Keratinocyte (primary cell): ENCODE measurements around the gene TGM5. TPM values are rescaled to one million over a fixed set of nuclear protein-coding genes. Genes with fewer than 3 reads are reported as not detected.

ENCODE experiments used
- DNase-seq: peaks from one replicate; pipeline ENCODE4 v3.0.0-alpha.2; 2011; ENCODE audit warnings: low read depth, missing footprints, low spot score
- FAIRE-seq: peaks from 2 replicates; lab custom pipeline; 2011; peaks lifted over from hg19 to GRCh38; lab: Jason Lieb, UNC
- H2AFZ ChIP-seq: 2 replicates; pipeline ENCODE4 v1.6.0; 2012; ENCODE audit warnings: low read length, control low read depth, inconsistent platforms; ENCODE audit not compliant: control insufficient read depth
- H3K27ac ChIP-seq: 2 replicates; pipeline ENCODE4 v1.5.1; 2011; ENCODE audit warnings: low read length; ENCODE audit not compliant: control insufficient read depth, insufficient read depth
- H3K27me3 ChIP-seq: 3 replicates; pipeline ENCODE4 v1.6.0; 2011; ENCODE audit warnings: low read length; ENCODE audit not compliant: control insufficient read depth, insufficient read depth; ENCODE audit errors: extremely low read depth
- H3K36me3 ChIP-seq, 2 experiments: 2 replicates in 1 of 2; 3 replicates in 1 of 2; pipeline ENCODE4 v1.5.1; 2011; ENCODE audit warnings: low read length in 2 of 2, mild to moderate bottlenecking in 1 of 2; ENCODE audit not compliant: control insufficient read depth in 2 of 2, insufficient read depth in 2 of 2; ENCODE audit errors: extremely low read depth in 1 of 2
- H3K4me1 ChIP-seq: 3 replicates; pipeline ENCODE4 v1.5.1; 2011; ENCODE audit warnings: low read length; ENCODE audit not compliant: control insufficient read depth, insufficient read depth; ENCODE audit errors: extremely low read depth
- H3K4me2 ChIP-seq: 3 replicates; pipeline ENCODE4 v1.6.0; 2011; ENCODE audit warnings: low read depth, low read length; ENCODE audit not compliant: control insufficient read depth, insufficient read depth; ENCODE audit errors: extremely low read depth
- H3K4me3 ChIP-seq, 3 experiments: fragments of 200-600 bp in 1 of 3; sonication (generic) in 1 of 3; 2 replicates in 2 of 3; 3 replicates in 1 of 3; pipeline ENCODE4 v1.5.1; 2011 to 2016; ENCODE audit warnings: low read length in 3 of 3, mild to moderate bottlenecking in 3 of 3, control low read depth in 2 of 3, inconsistent platforms in 1 of 3, low read depth in 1 of 3, mixed read lengths in 1 of 3, mixed run types in 1 of 3, moderate library complexity in 1 of 3; ENCODE audit not compliant: control insufficient read depth in 2 of 3, insufficient read depth in 2 of 3; ENCODE audit errors: extremely low read depth in 1 of 3
- H3K79me2 ChIP-seq: 2 replicates; pipeline ENCODE4 v1.6.0; 2012; ENCODE audit warnings: low read length; ENCODE audit not compliant: control insufficient read depth, insufficient read depth
- H3K9ac ChIP-seq: 3 replicates; pipeline ENCODE4 v1.6.0; 2011; ENCODE audit warnings: low read length; ENCODE audit not compliant: control insufficient read depth, insufficient read depth; ENCODE audit errors: extremely low read depth
- H3K9me1 ChIP-seq: 3 replicates; pipeline ENCODE4 v1.6.0; 2011; ENCODE audit warnings: low read length; ENCODE audit not compliant: control insufficient read depth, insufficient read depth; ENCODE audit errors: extremely low read depth
- H3K9me3 ChIP-seq: 2 replicates; pipeline ENCODE4 v1.5.1; 2012; ENCODE audit warnings: low read depth, low read length; ENCODE audit not compliant: control insufficient read depth
- H4K20me1 ChIP-seq: 3 replicates; pipeline ENCODE4 v1.6.0; 2011; ENCODE audit warnings: low read length; ENCODE audit not compliant: control insufficient read depth, insufficient read depth; ENCODE audit errors: extremely low read depth
- EZH2 ChIP-seq: IDR thresholded peaks from one replicate; pipeline ENCODE4 v1.6.1; 2012; ENCODE audit warnings: inconsistent platforms, mild to moderate bottlenecking, low read length, moderate library complexity
- dilution Hi-C: fragments of 300-500 bp; cut with MboI; formaldehyde crosslinking; loops from one replicate; pipeline ENCODE4 v1.7.0; 2020; ENCODE audit warnings: low sequenced_read_pairs; ENCODE audit not compliant: extremely low pct_ligation_motif_present
- polyA plus RNA-seq, 5 experiments: library from polyadenylated mRNA; depleted of rRNA in 3 of 5; stranded (reverse) in 3 of 5; stranded (forward) in 1 of 5; unstranded in 1 of 5; fragments of >200 nt; gene quantifications; 1 replicate in 1 of 5; 2 replicates in 3 of 5; 3 replicates in 1 of 5; pipeline versions ENCODE4 v1.2.1 to v1.2.3, GENCODE V29; 2011 to 2012; ENCODE audit warnings: missing spikeins in 2 of 5, low read depth in 1 of 5, low replicate concordance in 1 of 5
- TF ChIP-seq, protein P1 (sequence below), 3 experiments: IDR thresholded peaks in 1 of 3; conservative IDR thresholded peaks in 1 of 3; optimal IDR thresholded peaks in 1 of 3; 2 replicates in 2 of 3; 3 replicates in 1 of 3; pipeline versions ENCODE3 to v1.5.1; 2011; ENCODE audit warnings: low read length in 3 of 3, mild to moderate bottlenecking in 3 of 3, moderate library complexity in 2 of 3, control low read depth in 1 of 3, inconsistent platforms in 1 of 3; ENCODE audit not compliant: insufficient read depth in 2 of 3; ENCODE audit errors: extremely low read depth in 1 of 3

Gene TGM5
- polyA plus RNA-seq, 1 donor (not counting 4 experiments of a cell fraction or from before 2014, with no cell fraction given) = not detected

DNA sequence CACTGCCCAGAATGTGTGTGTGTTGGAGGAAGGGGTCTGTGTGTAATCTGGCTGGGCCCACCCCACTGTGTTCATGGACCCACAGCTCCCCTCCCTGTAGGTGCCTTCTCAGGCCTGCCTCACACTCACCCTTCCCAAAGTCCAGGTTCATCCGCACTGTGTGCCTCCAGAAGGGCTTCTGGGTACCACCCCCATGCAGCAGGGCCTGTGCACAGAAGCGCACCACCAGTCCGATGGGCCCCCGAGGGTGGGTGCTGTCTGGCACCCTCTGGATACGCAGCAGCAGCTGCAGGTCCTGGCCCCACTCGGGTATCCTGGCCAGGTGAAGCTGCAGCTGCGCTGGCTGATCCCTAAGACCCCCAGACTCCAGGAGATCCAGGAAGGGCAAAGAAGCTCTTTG lies 12.8 kb upstream of the TGM5 start:
- H3K4me1 ChIP-seq = no peaks in the 10 kb centered on the region
- no peak for FAIRE-seq

DNA sequence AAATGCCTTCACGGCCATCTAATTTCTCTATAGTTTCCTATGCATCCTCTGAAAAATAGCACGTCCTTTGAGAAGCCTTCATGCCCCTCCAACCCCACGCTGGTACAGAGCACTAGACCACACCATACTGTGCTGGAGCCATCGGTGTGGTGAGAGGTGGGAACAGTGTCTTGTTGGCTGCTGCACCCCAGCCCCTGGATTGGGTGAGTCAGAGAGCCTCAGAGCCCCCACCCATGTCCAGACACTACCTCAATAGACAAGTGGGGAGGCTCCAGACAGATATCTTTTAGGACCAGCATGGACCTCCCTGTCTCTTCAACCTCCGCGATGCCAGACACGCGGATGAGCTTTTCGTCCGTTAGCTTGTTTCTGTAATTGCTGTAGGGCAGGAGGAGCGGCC lies 12.1 kb upstream of the TGM5 start:
- dilution Hi-C loops = no loop called here
- FAIRE-seq = no peak

More for the DNA sequence above, 12.8 kb upstream of the TGM5 start:
- Histone ChIP-seq H3K27ac (no peak overlapping the region), H3K9me1 (no peaks in the 10 kb centered on the region), H3K9ac (no peak overlapping the region), H3K79me2 (no peaks in the 10 kb centered on the region), H2AFZ (no peak overlapping the region), H4K20me1 (no peaks in the 10 kb centered on the region), H3K27me3 (peaks cover 16% of the 10 kb centered on the region), H3K4me3 (no peak overlapping the region), H3K4me2 (no peak overlapping the region), H3K9me3 (no peaks in the 10 kb centered on the region), H3K36me3 (no peaks in the 10 kb centered on the region)
- dilution Hi-C loops = no loop called here
- no peak for TF ChIP-seq EZH2
- TF ChIP-seq, protein P1, sequence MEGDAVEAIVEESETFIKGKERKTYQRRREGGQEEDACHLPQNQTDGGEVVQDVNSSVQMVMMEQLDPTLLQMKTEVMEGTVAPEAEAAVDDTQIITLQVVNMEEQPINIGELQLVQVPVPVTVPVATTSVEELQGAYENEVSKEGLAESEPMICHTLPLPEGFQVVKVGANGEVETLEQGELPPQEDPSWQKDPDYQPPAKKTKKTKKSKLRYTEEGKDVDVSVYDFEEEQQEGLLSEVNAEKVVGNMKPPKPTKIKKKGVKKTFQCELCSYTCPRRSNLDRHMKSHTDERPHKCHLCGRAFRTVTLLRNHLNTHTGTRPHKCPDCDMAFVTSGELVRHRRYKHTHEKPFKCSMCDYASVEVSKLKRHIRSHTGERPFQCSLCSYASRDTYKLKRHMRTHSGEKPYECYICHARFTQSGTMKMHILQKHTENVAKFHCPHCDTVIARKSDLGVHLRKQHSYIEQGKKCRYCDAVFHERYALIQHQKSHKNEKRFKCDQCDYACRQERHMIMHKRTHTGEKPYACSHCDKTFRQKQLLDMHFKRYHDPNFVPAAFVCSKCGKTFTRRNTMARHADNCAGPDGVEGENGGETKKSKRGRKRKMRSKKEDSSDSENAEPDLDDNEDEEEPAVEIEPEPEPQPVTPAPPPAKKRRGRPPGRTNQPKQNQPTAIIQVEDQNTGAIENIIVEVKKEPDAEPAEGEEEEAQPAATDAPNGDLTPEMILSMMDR (optimal IDR thresholded peaks at IDR 0.05 in 1 of 3, IDR thresholded peaks at IDR 0.05 in 1 of 3, conservative IDR thresholded peaks at IDR 0.05 in 1 of 3; ENCODE audit: extremely low read depth in 1 of 3, insufficient read depth in 2 of 3, low read length in 3 of 3) = no peak
- no peak for DNase-seq

More for the DNA sequence above, 12.1 kb upstream of the TGM5 start:
- Histone ChIP-seq H3K4me1 (no peaks in the 10 kb centered on the region), H2AFZ (no peak overlapping the region), H3K36me3 (no peaks in the 10 kb centered on the region), H3K9me3 (no peaks in the 10 kb centered on the region), H3K9ac (no peak overlapping the region), H3K9me1 (no peaks in the 10 kb centered on the region), H3K4me2 (no peak overlapping the region), H3K27me3 (peaks cover 16% of the 10 kb centered on the region), H3K79me2 (no peaks in the 10 kb centered on the region), H3K4me3 (no peak overlapping the region), H3K27ac (no peak overlapping the region), H4K20me1 (no peaks in the 10 kb centered on the region)
- DNase-seq = no peak
- TF ChIP-seq, protein P1 (optimal IDR thresholded peaks at IDR 0.05 in 1 of 3, IDR thresholded peaks at IDR 0.05 in 1 of 3, conservative IDR thresholded peaks at IDR 0.05 in 1 of 3; ENCODE audit: extremely low read depth in 1 of 3, insufficient read depth in 2 of 3, low read length in 3 of 3) = no peak
- TF ChIP-seq EZH2 = no peak
